GM23338 (cell line): Measurements from ENCODE around the gene TMEM98. TPM values are rescaled to one million over a fixed set of nuclear protein-coding genes. Genes with fewer than 3 reads are reported as not detected.

Source experiments
- ATAC-seq: fragments of 200-7000 bp; cut with Tn5 transposase; 3 replicates; pipeline ENCODE4 v1.9.1; 2020
- DNase-seq: peaks from one replicate; pipeline ENCODE4 v3.0.0-alpha.2; 2015; ENCODE audit warnings: low spot score
- H2AFZ ChIP-seq: fragments of 200-600 bp; sonication (generic); 2 replicates; pipeline ENCODE4 v1.8.0; 2016; ENCODE audit warnings: antibody characterized with exemption, mild to moderate bottlenecking, moderate library complexity
- H3F3A ChIP-seq: fragments of 200-600 bp; sonication (generic); replicated peaks from 2 replicates; pipeline ENCODE4 v1.8.0; 2017; ENCODE audit warnings: antibody characterized with exemption, mixed run types, low read depth
- H3K27ac ChIP-seq: fragments of 200-600 bp; sonication (generic); 2 replicates; pipeline ENCODE4 v1.6.1; 2016; ENCODE audit warnings: low read depth
- H3K27me3 ChIP-seq: fragments of 200-600 bp; sonication (generic); 2 replicates; pipeline ENCODE4 v1.8.0; 2016; ENCODE audit warnings: mild to moderate bottlenecking, mixed run types, moderate library complexity; ENCODE audit not compliant: insufficient read depth
- H3K36me3 ChIP-seq: fragments of 200-600 bp; sonication (generic); 2 replicates; pipeline ENCODE4 v1.8.0; 2016; ENCODE audit warnings: mild to moderate bottlenecking; ENCODE audit not compliant: insufficient read depth
- H3K4me1 ChIP-seq: fragments of 200-600 bp; sonication (generic); 2 replicates; pipeline ENCODE4 v1.8.0; 2016; ENCODE audit warnings: mild to moderate bottlenecking, moderate library complexity; ENCODE audit not compliant: insufficient read depth
- H3K4me2 ChIP-seq: fragments of 200-600 bp; sonication (generic); 2 replicates; pipeline ENCODE4 v1.7.1; 2017; ENCODE audit warnings: mixed run types
- H3K4me3 ChIP-seq: fragments of 200-600 bp; sonication (generic); 2 replicates; pipeline ENCODE4 v1.6.1; 2016; ENCODE audit warnings: mixed run types
- H3K79me2 ChIP-seq: fragments of 200-600 bp; sonication (generic); replicated peaks from 2 replicates; pipeline ENCODE4 v1.8.0; 2017; ENCODE audit warnings: mild to moderate bottlenecking; ENCODE audit not compliant: insufficient read depth
- H3K9me2 ChIP-seq: fragments of 200-600 bp; sonication (generic); 2 replicates; pipeline ENCODE4 v1.8.0; 2017; ENCODE audit not compliant: insufficient read depth
- H4K20me1 ChIP-seq: fragments of 200-600 bp; sonication (generic); replicated peaks from 2 replicates; pipeline ENCODE4 v1.8.0; 2017; ENCODE audit warnings: mild to moderate bottlenecking; ENCODE audit not compliant: insufficient read depth
- H3K27ac Mint-ChIP-seq: 2 replicates; pipeline ENCODE4 v1.8.0; 2020; ENCODE audit warnings: inconsistent platforms, mild to moderate bottlenecking, moderate library complexity, mixed read lengths
- H3K27me3 Mint-ChIP-seq: 3 replicates; pipeline ENCODE4 v1.8.0; 2022; ENCODE audit warnings: low read depth, mild to moderate bottlenecking, moderate library complexity, mixed read lengths, inconsistent platforms; ENCODE audit not compliant: insufficient read depth, poor library complexity
- H3K36me3 Mint-ChIP-seq: 3 replicates; pipeline ENCODE4 v1.8.0; 2021; ENCODE audit warnings: low read depth, mild to moderate bottlenecking, inconsistent platforms, moderate library complexity, mixed read lengths
- H3K4me1 Mint-ChIP-seq: 3 replicates; pipeline ENCODE4 v1.8.0; 2020; ENCODE audit warnings: mild to moderate bottlenecking, inconsistent platforms, mixed read lengths
- H3K4me3 Mint-ChIP-seq: 3 replicates; pipeline ENCODE4 v1.8.0; 2021; ENCODE audit warnings: moderate library complexity, mild to moderate bottlenecking, inconsistent platforms, mixed read lengths
- H3K9me3 Mint-ChIP-seq: 3 replicates; pipeline ENCODE4 v1.8.0; 2020; ENCODE audit warnings: moderate library complexity, mild to moderate bottlenecking, inconsistent platforms, mixed read lengths
- CREB1 ChIP-seq: fragments of 250-450 bp; sonication (Bioruptor Pico); IDR thresholded peaks from 2 replicates; pipeline ENCODE4 v1.5.0; 2020; ENCODE audit warnings: low read depth, mild to moderate bottlenecking, moderate library complexity
- EZH2 ChIP-seq: fragments of 200-600 bp; sonication (generic); IDR thresholded peaks from one replicate; pipeline ENCODE4 v1.8.0; 2017; ENCODE audit warnings: antibody characterized with exemption, mild to moderate bottlenecking, low read depth; ENCODE audit not compliant: unreplicated experiment
- EZH2phosphoT487 ChIP-seq: fragments of 200-600 bp; sonication (generic); IDR thresholded peaks from one replicate; pipeline ENCODE4 v1.8.1; 2018; ENCODE audit warnings: antibody characterized with exemption; ENCODE audit not compliant: unreplicated experiment
- JUNB ChIP-seq: IDR thresholded peaks from one replicate; pipeline ENCODE4 v1.6.1; 2016; ENCODE audit warnings: antibody characterized with exemption; ENCODE audit not compliant: unreplicated experiment
- NANOG ChIP-seq: IDR thresholded peaks from 2 replicates; pipeline ENCODE4 v1.6.1; 2016; ENCODE audit warnings: antibody characterized with exemption, borderline replicate concordance
- POLR2AphosphoS5 ChIP-seq: IDR thresholded peaks from 2 replicates; pipeline ENCODE4 v1.6.1; 2016; ENCODE audit warnings: antibody characterized with exemption, low read depth
- STAT1 ChIP-seq: IDR thresholded peaks from one replicate; pipeline ENCODE4 v1.6.1; 2016; ENCODE audit warnings: antibody characterized with exemption; ENCODE audit not compliant: unreplicated experiment
- ZNF114 ChIP-seq: fragments of 250-450 bp; sonication (Bioruptor Pico); IDR thresholded peaks from 2 replicates; pipeline ENCODE4 v1.5.0; 2020; ENCODE audit warnings: mild to moderate bottlenecking, moderate library complexity
- ZNF331 ChIP-seq: fragments of 250-450 bp; sonication (Bioruptor Pico); IDR thresholded peaks from 2 replicates; pipeline ENCODE4 v1.5.0; 2020; ENCODE audit warnings: low read depth, mild to moderate bottlenecking, moderate library complexity
- polyA plus RNA-seq: library from polyadenylated mRNA; unstranded; fragments of >200 nt; fragmentation: Nextera tagmentation; extraction: Ambion mirVana; gene quantifications from 2 replicates; pipeline ENCODE4 v1.2.1, GENCODE V29; 2016
- total RNA-seq: library from RNA; depleted of rRNA; stranded (reverse); fragments of >200 nt; shearing (Covaris generic); gene quantifications from 2 replicates; pipeline ENCODE4 v1.2.3, GENCODE V29; 2014
- TF ChIP-seq, protein P1 (sequence below), 2 experiments: fragments of 200-600 bp in 1 of 2; sonication (generic) in 1 of 2; conservative IDR thresholded peaks; 2 replicates each; pipeline versions ENCODE4 v1.5.1 to v1.6.1; 2016 to 2017; ENCODE audit warnings: antibody characterized with exemption in 2 of 2, low read depth in 2 of 2, mild to moderate bottlenecking in 2 of 2, moderate library complexity in 1 of 2
- TF ChIP-seq, protein P2 (sequence below): IDR thresholded peaks from one replicate; pipeline ENCODE4 v1.6.1; 2018; ENCODE audit warnings: antibody characterized with exemption; ENCODE audit not compliant: unreplicated experiment
- TF ChIP-seq, protein P3 (sequence below): IDR thresholded peaks from 2 replicates; pipeline ENCODE4 v1.6.1; 2016; ENCODE audit warnings: antibody characterized with exemption

The TMEM98 gene
- total and polyA plus RNA-seq, 2 experiments from 2014 or later = 60.4 to 94.8 TPM

DNA sequence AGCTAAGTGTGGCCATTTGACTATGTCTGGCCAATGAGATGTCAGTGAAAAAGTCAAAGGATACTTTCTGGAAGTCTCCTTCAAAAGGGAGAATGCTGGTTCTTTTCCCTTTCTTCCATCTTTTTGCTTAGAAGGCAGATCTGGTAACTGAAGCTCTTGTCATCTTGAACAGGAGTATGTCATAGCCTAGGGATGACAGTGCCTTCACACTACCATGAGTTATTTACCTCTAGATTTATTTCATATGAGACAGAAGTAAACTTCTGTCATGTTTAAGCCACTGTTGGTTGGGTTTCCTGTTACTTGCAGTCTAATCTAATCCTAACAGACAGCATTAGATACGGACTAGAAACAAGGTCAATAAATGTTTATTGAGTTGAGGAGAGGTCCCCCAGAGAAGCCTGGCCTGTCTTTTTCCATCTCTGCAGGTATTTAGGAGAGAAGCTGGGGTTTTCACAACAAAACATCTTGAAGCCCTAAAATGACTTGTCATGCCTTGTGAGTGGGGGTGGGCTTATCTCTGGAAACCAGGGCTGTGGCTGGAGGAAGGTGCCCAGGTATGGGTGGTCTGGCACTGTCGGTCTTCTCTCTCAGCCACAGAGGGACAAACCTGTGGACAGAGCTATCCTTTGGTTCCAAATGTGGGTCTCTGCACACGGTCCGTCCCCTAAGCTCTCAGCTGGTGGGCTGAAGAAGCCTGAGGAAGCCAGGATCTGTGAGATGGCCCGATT lies 28.5 kb downstream of the TMEM98 start (continued):
- TF ChIP-seq, protein P1, sequence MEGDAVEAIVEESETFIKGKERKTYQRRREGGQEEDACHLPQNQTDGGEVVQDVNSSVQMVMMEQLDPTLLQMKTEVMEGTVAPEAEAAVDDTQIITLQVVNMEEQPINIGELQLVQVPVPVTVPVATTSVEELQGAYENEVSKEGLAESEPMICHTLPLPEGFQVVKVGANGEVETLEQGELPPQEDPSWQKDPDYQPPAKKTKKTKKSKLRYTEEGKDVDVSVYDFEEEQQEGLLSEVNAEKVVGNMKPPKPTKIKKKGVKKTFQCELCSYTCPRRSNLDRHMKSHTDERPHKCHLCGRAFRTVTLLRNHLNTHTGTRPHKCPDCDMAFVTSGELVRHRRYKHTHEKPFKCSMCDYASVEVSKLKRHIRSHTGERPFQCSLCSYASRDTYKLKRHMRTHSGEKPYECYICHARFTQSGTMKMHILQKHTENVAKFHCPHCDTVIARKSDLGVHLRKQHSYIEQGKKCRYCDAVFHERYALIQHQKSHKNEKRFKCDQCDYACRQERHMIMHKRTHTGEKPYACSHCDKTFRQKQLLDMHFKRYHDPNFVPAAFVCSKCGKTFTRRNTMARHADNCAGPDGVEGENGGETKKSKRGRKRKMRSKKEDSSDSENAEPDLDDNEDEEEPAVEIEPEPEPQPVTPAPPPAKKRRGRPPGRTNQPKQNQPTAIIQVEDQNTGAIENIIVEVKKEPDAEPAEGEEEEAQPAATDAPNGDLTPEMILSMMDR (conservative IDR thresholded peaks at IDR 0.05; ENCODE audit: low read depth in 2 of 2) = no peak
- TF ChIP-seq EZH2 (no peak), CREB1 (no peak), JUNB (no peak), ZNF114 (no peak)

DNA sequence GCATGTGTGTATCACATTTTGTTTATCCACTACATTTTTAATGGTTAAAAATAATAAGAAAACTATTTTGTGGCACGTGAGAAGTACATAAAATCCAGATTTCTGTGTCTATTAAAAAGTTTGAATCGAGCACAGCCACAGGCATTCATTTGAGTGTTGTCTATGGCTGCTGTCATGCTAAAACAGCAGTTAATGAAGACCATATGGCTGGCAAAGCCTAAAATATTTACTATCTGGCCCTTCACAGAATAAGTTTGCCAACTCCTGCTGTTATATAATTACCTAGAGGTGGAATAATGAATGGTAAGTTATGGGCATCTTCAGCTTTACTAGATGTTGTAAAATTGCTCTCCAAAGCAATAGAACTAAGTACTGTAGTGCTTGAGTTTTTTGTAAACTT lies 30.5 kb downstream of the TMEM98 start:
- no peak overlapping the region for H3K27ac ChIP-seq
- TF ChIP-seq, protein P1 (conservative IDR thresholded peaks at IDR 0.05; ENCODE audit: low read depth in 2 of 2) = no peak
- TF ChIP-seq POLR2AphosphoS5 = no peak
- TF ChIP-seq, protein P2, sequence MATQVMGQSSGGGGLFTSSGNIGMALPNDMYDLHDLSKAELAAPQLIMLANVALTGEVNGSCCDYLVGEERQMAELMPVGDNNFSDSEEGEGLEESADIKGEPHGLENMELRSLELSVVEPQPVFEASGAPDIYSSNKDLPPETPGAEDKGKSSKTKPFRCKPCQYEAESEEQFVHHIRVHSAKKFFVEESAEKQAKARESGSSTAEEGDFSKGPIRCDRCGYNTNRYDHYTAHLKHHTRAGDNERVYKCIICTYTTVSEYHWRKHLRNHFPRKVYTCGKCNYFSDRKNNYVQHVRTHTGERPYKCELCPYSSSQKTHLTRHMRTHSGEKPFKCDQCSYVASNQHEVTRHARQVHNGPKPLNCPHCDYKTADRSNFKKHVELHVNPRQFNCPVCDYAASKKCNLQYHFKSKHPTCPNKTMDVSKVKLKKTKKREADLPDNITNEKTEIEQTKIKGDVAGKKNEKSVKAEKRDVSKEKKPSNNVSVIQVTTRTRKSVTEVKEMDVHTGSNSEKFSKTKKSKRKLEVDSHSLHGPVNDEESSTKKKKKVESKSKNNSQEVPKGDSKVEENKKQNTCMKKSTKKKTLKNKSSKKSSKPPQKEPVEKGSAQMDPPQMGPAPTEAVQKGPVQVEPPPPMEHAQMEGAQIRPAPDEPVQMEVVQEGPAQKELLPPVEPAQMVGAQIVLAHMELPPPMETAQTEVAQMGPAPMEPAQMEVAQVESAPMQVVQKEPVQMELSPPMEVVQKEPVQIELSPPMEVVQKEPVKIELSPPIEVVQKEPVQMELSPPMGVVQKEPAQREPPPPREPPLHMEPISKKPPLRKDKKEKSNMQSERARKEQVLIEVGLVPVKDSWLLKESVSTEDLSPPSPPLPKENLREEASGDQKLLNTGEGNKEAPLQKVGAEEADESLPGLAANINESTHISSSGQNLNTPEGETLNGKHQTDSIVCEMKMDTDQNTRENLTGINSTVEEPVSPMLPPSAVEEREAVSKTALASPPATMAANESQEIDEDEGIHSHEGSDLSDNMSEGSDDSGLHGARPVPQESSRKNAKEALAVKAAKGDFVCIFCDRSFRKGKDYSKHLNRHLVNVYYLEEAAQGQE = no peak
- TF ChIP-seq STAT1 = no peak
- no peak for TF ChIP-seq EZH2
- no peak for TF ChIP-seq JUNB
- no peak for TF ChIP-seq ZNF114
- no peak for TF ChIP-seq NANOG
- TF ChIP-seq ZNF331 = no peak
- no peak for TF ChIP-seq EZH2phosphoT487
- TF ChIP-seq, protein P3, sequence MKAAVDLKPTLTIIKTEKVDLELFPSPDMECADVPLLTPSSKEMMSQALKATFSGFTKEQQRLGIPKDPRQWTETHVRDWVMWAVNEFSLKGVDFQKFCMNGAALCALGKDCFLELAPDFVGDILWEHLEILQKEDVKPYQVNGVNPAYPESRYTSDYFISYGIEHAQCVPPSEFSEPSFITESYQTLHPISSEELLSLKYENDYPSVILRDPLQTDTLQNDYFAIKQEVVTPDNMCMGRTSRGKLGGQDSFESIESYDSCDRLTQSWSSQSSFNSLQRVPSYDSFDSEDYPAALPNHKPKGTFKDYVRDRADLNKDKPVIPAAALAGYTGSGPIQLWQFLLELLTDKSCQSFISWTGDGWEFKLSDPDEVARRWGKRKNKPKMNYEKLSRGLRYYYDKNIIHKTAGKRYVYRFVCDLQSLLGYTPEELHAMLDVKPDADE = no peak

More for the DNA sequence above, 30.5 kb downstream of the TMEM98 start:
- DNase-seq = no peak
- Histone ChIP-seq H3K4me3 (no peak overlapping the region), H3K79me2 (no peaks in the 10 kb centered on the region), H4K20me1 (no peaks in the 10 kb centered on the region), H3K27me3 (no peaks in the 10 kb centered on the region), H2AFZ (no peak overlapping the region), H3K36me3 (no peaks in the 10 kb centered on the region), H3K4me2 (no peak overlapping the region), H3F3A (no peaks in the 10 kb centered on the region), H3K4me1 (no peaks in the 10 kb centered on the region), H3K9me2 (no peaks in the 10 kb centered on the region)
- H3K9me3 Mint-ChIP-seq = no peaks in the 10 kb centered on the region
- no peak overlapping the region for H3K4me3 Mint-ChIP-seq
- H3K27me3 Mint-ChIP-seq = no peaks in the 10 kb centered on the region
- H3K36me3 Mint-ChIP-seq = no peaks in the 10 kb centered on the region
- H3K4me1 Mint-ChIP-seq = no peaks in the 10 kb centered on the region
- ATAC-seq = no peak
- H3K27ac Mint-ChIP-seq = no peak overlapping the region
